HepG2 (cell line): ENCODE results near the gene MAP1LC3A. TPM values are rescaled to one million over a fixed set of nuclear protein-coding genes. Genes with fewer than 3 reads are reported as not detected.

Experiments used
- ATAC-seq: fragments of 200-7000 bp; cut with Tn5 transposase; 3 replicates; pipeline ENCODE4 v1.9.1; 2020; ENCODE audit warnings: mild to moderate bottlenecking, moderate library complexity
- BruUV-seq: library from RNA; stranded (reverse); fragments of 400-500 nt; replicated peaks from 2 replicates; lab custom pipeline; 2021; lab: Mats Ljungman, UMichigan
- CTCF ChIA-PET: fragments of 300-600 bp; formaldehyde crosslinking; extraction: SDS; loops from one replicate; lab custom pipeline; 2021; ENCODE audit warnings: low total read pairs, inconsistent platforms, low intra/inter-chr PET ratio; lab: Yijun Ruan, JAX
- POLR2A ChIA-PET: fragments of 350-600 bp; sonication (Branson Sonifier 250); formaldehyde crosslinking; loops from one replicate; lab custom pipeline; 2020; ENCODE audit warnings: antibody characterized with exemption, inconsistent platforms; lab: Yijun Ruan, JAX
- DNase-seq: peaks from one replicate; pipeline ENCODE4 v3.0.0-alpha.2; 2015; ENCODE audit warnings: low spot score
- FAIRE-seq: peaks from 3 replicates; lab custom pipeline; 2011; peaks lifted over from hg19 to GRCh38; lab: Jason Lieb, UNC
- H2AFZ ChIP-seq: one replicate; pipeline ENCODE4 v1.6.1; 2011; ENCODE audit warnings: low read length, inconsistent platforms
- H3K27ac ChIP-seq: fragments of 300-600 bp; 3 replicates; pipeline ENCODE4 v1.8.0; 2011; ENCODE audit warnings: mixed run types, mild to moderate bottlenecking, mixed read lengths, low read length, inconsistent platforms; ENCODE audit not compliant: insufficient read depth; ENCODE audit errors: extremely low read length
- H3K27me3 ChIP-seq, 2 experiments: fragments of 200-600 bp in 1 of 2; 2 replicates in 1 of 2; 3 replicates in 1 of 2; pipeline versions ENCODE4 v1.6.0 to v1.8.0; 2011; ENCODE audit warnings: low read length in 2 of 2, mild to moderate bottlenecking in 2 of 2, moderate library complexity in 2 of 2, inconsistent platforms in 1 of 2; ENCODE audit not compliant: insufficient read depth in 2 of 2, control insufficient read depth in 1 of 2
- H3K36me3 ChIP-seq, 2 experiments: fragments of 200-600 bp in 1 of 2; replicated peaks in 1 of 2; 2 replicates in 1 of 2; 3 replicates in 1 of 2; pipeline versions ENCODE4 v1.5.1 to v1.8.0; 2011; ENCODE audit warnings: low read length in 2 of 2, inconsistent platforms in 1 of 2; ENCODE audit not compliant: insufficient read depth in 2 of 2, control insufficient read depth in 1 of 2
- H3K4me1 ChIP-seq: 2 replicates; pipeline ENCODE4 v1.5.1; 2012; ENCODE audit warnings: low read length, inconsistent platforms; ENCODE audit not compliant: insufficient read depth
- H3K4me2 ChIP-seq: 2 replicates; pipeline ENCODE4 v1.6.0; 2011; ENCODE audit warnings: low read depth, low read length, inconsistent platforms
- H3K4me3 ChIP-seq, 3 experiments: fragments of 200-600 bp in 1 of 3; sonication (generic), shearing (Covaris generic) in 1 of 3; replicated peaks in 1 of 3; 2 replicates each; pipeline ENCODE4 v1.5.1; 2011 to 2016; ENCODE audit warnings: low read length in 3 of 3, inconsistent platforms in 2 of 3, low read depth in 2 of 3, mild to moderate bottlenecking in 2 of 3, control low read depth in 1 of 3, mixed read lengths in 1 of 3; ENCODE audit not compliant: insufficient read depth in 1 of 3
- H3K79me2 ChIP-seq: one replicate; pipeline ENCODE4 v1.6.1; 2011; ENCODE audit warnings: low read length, inconsistent platforms; ENCODE audit not compliant: insufficient read depth
- H3K9ac ChIP-seq: 2 replicates; pipeline ENCODE4 v1.6.0; 2011; ENCODE audit warnings: mild to moderate bottlenecking, low read depth, low read length, inconsistent platforms; ENCODE audit not compliant: insufficient read depth
- H3K9me3 ChIP-seq: 2 replicates; pipeline ENCODE4 v1.5.1; 2012; ENCODE audit warnings: mild to moderate bottlenecking, low read length
- H4K20me1 ChIP-seq: 2 replicates; pipeline ENCODE4 v1.6.0; 2011; ENCODE audit warnings: inconsistent platforms, mild to moderate bottlenecking, low read length, moderate library complexity; ENCODE audit not compliant: insufficient read depth
- NFE2L1 ChIP-seq: sonication (generic); formaldehyde crosslinking; IDR thresholded peaks from 2 replicates; pipeline ENCODE4 v1.4.0; 2020; ENCODE audit warnings: missing genetic modification reagents, mild to moderate bottlenecking, borderline replicate concordance
- NKX3-1 ChIP-seq: sonication (generic); formaldehyde crosslinking; IDR thresholded peaks from 2 replicates; pipeline ENCODE4 v1.5.0; 2020; ENCODE audit warnings: missing genetic modification reagents
- ZNF121 ChIP-seq: sonication (generic); formaldehyde crosslinking; IDR thresholded peaks from 2 replicates; pipeline ENCODE4 v1.5.0; 2020; ENCODE audit warnings: mild to moderate bottlenecking, missing genetic modification reagents
- ZNF225 ChIP-seq: sonication (generic); formaldehyde crosslinking; IDR thresholded peaks from 2 replicates; pipeline ENCODE4 v1.4.0; 2020; ENCODE audit warnings: mild to moderate bottlenecking, missing genetic modification reagents
- ZNF777 ChIP-seq: sonication (generic); formaldehyde crosslinking; IDR thresholded peaks from 2 replicates; pipeline ENCODE4 v1.4.0; 2020; ENCODE audit warnings: missing genetic modification reagents
- WGBS: methylation state at CpG from one replicate; pipeline ENCODE4 v1.1.6; 2017; ENCODE audit warnings: low lambda C conversion rate; 5-methylcytosine and 5-hydroxymethylcytosine counted together
- in situ Hi-C: cut with HindIII; loops from 2 replicates; pipeline ENCODE4 v1.10.0; 2017; ENCODE audit warnings: low pct_unique_long_range_greater_than_20kb; ENCODE audit not compliant: extremely low pct_ligation_motif_present
- intact Hi-C: fragments of 100-400 bp; cut with micrococcal nuclease; formaldehyde crosslinking; loops from one replicate; pipeline ENCODE4 v1.10.0; 2022; ENCODE audit not compliant: unreplicated experiment
- polyA plus RNA-seq, 8 experiments: library from polyadenylated mRNA; depleted of rRNA in 3 of 8; stranded (reverse) in 7 of 8; unstranded in 1 of 8; fragments of >200 nt; fragmentation: Illumina TruSeq in 4 of 8; extraction: Trizol in 4 of 8; gene quantifications; 2 replicates each; pipeline versions ENCODE4 v1.2.1 to v1.2.3, GENCODE V29; 2011 to 2016; ENCODE audit warnings: low read depth in 4 of 8, missing spikeins in 1 of 8, mixed read lengths in 1 of 8; ENCODE audit not compliant: insufficient read depth in 1 of 8
- total RNA-seq, 5 experiments: library from RNA; depleted of rRNA; stranded (reverse); fragments of >200 nt; fragmentation: Illumina TruSeq; extraction: Trizol; gene quantifications; 2 replicates each; pipeline ENCODE4 v1.2.3, GENCODE V29; 2016; ENCODE audit warnings: low read depth in 1 of 5
- TF ChIP-seq, protein P1 (sequence below), 2 experiments: fragments of 450-650 bp in 1 of 2; sonication (generic) in 1 of 2; formaldehyde crosslinking in 1 of 2; IDR thresholded peaks; 2 replicates each; pipeline versions ENCODE4 v1.6.1 to v1.8.0; 2016 to 2022; ENCODE audit warnings: antibody characterized with exemption in 1 of 2, mild to moderate bottlenecking in 1 of 2, missing genetic modification reagents in 1 of 2
- TF ChIP-seq, protein P2 (sequence below): sonication (generic); formaldehyde crosslinking; IDR thresholded peaks from 2 replicates; pipeline ENCODE4 v1.5.1; 2020; ENCODE audit warnings: missing genetic modification reagents, mild to moderate bottlenecking, borderline replicate concordance
- TF ChIP-seq, protein P3 (sequence below): sonication (generic); formaldehyde crosslinking; IDR thresholded peaks from 2 replicates; pipeline ENCODE4 v1.5.0; 2020; ENCODE audit warnings: missing genetic modification reagents, mild to moderate bottlenecking, borderline replicate concordance
- TF ChIP-seq, protein P4 (sequence below): sonication (generic); formaldehyde crosslinking; conservative IDR thresholded peaks from 2 replicates; pipeline ENCODE4 v1.8.1; 2023; ENCODE audit warnings: missing genetic modification reagents

The MAP1LC3A gene
- total and polyA plus RNA-seq, 2 of the 13 experiments (the other 11 are each of a cell fraction or from before 2014, with no cell fraction given), result not detected

DNA sequence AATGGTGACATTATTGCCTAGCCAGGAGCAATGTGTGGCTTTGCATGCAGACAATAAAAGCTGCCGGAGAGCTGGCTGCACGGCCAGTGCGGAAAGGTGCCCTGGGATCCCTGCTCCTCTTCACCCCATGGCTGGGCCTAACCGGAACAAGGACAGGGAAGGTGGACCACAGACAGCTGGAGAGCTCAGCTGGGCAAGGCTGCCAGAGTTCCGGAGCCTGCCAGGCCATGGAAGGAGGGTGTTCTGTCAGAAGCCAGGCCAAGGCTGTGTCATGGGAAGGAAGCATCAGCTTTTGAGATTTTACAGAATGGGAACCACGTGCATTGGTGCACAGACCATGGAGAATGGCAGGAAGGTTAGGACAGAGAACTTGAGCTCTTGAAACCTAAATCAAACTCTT, 25.0 kb downstream of the MAP1LC3A start (continued):
- TF ChIP-seq, protein P1, sequence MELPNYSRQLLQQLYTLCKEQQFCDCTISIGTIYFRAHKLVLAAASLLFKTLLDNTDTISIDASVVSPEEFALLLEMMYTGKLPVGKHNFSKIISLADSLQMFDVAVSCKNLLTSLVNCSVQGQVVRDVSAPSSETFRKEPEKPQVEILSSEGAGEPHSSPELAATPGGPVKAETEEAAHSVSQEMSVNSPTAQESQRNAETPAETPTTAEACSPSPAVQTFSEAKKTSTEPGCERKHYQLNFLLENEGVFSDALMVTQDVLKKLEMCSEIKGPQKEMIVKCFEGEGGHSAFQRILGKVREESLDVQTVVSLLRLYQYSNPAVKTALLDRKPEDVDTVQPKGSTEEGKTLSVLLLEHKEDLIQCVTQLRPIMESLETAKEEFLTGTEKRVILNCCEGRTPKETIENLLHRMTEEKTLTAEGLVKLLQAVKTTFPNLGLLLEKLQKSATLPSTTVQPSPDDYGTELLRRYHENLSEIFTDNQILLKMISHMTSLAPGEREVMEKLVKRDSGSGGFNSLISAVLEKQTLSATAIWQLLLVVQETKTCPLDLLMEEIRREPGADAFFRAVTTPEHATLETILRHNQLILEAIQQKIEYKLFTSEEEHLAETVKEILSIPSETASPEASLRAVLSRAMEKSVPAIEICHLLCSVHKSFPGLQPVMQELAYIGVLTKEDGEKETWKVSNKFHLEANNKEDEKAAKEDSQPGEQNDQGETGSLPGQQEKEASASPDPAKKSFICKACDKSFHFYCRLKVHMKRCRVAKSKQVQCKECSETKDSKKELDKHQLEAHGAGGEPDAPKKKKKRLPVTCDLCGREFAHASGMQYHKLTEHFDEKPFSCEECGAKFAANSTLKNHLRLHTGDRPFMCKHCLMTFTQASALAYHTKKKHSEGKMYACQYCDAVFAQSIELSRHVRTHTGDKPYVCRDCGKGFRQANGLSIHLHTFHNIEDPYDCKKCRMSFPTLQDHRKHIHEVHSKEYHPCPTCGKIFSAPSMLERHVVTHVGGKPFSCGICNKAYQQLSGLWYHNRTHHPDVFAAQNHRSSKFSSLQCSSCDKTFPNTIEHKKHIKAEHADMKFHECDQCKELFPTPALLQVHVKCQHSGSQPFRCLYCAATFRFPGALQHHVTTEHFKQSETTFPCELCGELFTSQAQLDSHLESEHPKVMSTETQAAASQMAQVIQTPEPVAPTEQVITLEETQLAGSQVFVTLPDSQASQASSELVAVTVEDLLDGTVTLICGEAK (IDR thresholded peaks at IDR 0.05), result no peak
- TF ChIP-seq, protein P1 (CRISPR knock-in tag; IDR thresholded peaks at IDR 0.05), result no peak
- no peak for TF ChIP-seq NKX3-1 (CRISPR knock-in tag)

DNA sequence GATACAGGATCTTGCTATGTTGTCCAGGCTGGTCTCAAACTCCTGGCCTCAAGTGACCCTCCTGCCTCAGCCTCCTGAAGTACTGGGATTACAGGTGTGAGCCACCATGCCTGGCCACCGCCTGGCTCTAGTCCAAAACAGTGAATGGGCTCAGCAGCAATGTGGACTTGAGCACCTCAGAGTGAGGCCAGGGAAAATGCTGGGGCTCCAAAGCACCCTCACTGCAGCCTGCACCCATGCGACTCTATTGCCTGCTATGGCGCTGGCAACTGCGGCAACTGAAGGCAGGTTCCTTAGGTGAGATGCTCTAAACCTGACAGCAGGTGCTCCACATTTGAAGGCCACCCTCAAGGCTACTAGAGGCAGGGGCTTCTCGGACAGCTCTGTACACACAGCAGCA, 26.5 kb downstream of the MAP1LC3A start:
- no peaks in the 10 kb centered on the region for H4K20me1 ChIP-seq
- no peak overlapping the region for H3K9ac ChIP-seq
- DNase-seq (no peak), ATAC-seq (no peak), FAIRE-seq (no peak)
- in situ Hi-C loops, result no loop called here
- H3K9me3 ChIP-seq, result no peaks in the 10 kb centered on the region
- no peaks in the 10 kb centered on the region for H3K27me3 ChIP-seq
- no peak overlapping the region for H3K4me2 ChIP-seq
- H3K27ac ChIP-seq, result no peak overlapping the region
- H2AFZ ChIP-seq, result no peak overlapping the region
- ChIA-PET POLR2A (interaction anchor here (1.0 kb wide), 1 partner anchor 119 kb away, joined by 3 read pairs; the partner anchor contains the start of gene TP53INP2), CTCF (no interaction called here)
- peaks cover 22 to 71% of the 10 kb centered on the region in 2 experiments for H3K36me3 ChIP-seq
- peaks cover 36% of the 10 kb centered on the region for H3K4me1 ChIP-seq
- no peak overlapping the region for H3K4me3 ChIP-seq
- 97% methylated on average over 5 of the region's 5 CpGs for WGBS
- H3K79me2 ChIP-seq, result no peaks in the 10 kb centered on the region
- intact Hi-C loops, result no loop called here
- no TSS peak for BruUV-seq
- TF ChIP-seq, protein P2, sequence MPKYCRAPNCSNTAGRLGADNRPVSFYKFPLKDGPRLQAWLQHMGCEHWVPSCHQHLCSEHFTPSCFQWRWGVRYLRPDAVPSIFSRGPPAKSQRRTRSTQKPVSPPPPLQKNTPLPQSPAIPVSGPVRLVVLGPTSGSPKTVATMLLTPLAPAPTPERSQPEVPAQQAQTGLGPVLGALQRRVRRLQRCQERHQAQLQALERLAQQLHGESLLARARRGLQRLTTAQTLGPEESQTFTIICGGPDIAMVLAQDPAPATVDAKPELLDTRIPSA (CRISPR knock-in tag), result no peak
- TF ChIP-seq, protein P3, sequence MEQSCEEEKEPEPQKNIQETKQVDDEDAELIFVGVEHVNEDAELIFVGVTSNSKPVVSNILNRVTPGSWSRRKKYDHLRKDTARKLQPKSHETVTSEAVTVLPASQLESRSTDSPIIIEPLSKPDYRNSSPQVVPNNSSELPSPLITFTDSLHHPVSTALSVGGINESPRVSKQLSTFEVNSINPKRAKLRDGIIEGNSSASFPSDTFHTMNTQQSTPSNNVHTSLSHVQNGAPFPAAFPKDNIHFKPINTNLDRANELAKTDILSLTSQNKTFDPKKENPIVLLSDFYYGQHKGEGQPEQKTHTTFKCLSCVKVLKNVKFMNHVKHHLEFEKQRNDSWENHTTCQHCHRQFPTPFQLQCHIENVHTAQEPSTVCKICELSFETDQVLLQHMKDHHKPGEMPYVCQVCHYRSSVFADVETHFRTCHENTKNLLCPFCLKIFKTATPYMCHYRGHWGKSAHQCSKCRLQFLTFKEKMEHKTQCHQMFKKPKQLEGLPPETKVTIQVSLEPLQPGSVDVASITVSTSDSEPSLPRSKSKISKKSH (CRISPR knock-in tag), result peak; percentile 46; the same call in 1 of the 2 replicates
- peak; percentile 61; the same call in 1 of the 2 replicates for TF ChIP-seq NFE2L1
- TF ChIP-seq ZNF777 (CRISPR knock-in tag), result no peak
- TF ChIP-seq ZNF225 (CRISPR knock-in tag), result peak; percentile 44; the same call in 1 of the 2 replicates
- TF ChIP-seq, protein P4, sequence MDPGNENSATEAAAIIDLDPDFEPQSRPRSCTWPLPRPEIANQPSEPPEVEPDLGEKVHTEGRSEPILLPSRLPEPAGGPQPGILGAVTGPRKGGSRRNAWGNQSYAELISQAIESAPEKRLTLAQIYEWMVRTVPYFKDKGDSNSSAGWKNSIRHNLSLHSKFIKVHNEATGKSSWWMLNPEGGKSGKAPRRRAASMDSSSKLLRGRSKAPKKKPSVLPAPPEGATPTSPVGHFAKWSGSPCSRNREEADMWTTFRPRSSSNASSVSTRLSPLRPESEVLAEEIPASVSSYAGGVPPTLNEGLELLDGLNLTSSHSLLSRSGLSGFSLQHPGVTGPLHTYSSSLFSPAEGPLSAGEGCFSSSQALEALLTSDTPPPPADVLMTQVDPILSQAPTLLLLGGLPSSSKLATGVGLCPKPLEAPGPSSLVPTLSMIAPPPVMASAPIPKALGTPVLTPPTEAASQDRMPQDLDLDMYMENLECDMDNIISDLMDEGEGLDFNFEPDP (CRISPR knock-in tag), result 0 out of 2 replicates have a peak, but pooled peaks have one; percentile 36
- peak; percentile 82 for TF ChIP-seq ZNF121
